OCI-LY3 (cell line): ENCODE measurements around the gene GSTA2.

ENCODE experiments used
- EZH2phosphoT487 ChIP-seq: fragments of 200-600 bp; shearing (Covaris generic); IDR thresholded peaks from 2 replicates; pipeline ENCODE4 v1.6.1; 2018; ENCODE audit warnings: antibody characterized with exemption, mixed run types, low read depth
- TF ChIP-seq, protein P1 (sequence below): fragments of 200-600, 300-600 bp; sonication (generic); IDR thresholded peaks from 2 replicates; pipeline ENCODE4 v1.5.1; 2014; ENCODE audit warnings: antibody characterized with exemption, low read length, low read depth

GRCh38 chr6:52779237-52779636 is 16.0 kb upstream of the GSTA2 start:
- TF ChIP-seq, protein P1, sequence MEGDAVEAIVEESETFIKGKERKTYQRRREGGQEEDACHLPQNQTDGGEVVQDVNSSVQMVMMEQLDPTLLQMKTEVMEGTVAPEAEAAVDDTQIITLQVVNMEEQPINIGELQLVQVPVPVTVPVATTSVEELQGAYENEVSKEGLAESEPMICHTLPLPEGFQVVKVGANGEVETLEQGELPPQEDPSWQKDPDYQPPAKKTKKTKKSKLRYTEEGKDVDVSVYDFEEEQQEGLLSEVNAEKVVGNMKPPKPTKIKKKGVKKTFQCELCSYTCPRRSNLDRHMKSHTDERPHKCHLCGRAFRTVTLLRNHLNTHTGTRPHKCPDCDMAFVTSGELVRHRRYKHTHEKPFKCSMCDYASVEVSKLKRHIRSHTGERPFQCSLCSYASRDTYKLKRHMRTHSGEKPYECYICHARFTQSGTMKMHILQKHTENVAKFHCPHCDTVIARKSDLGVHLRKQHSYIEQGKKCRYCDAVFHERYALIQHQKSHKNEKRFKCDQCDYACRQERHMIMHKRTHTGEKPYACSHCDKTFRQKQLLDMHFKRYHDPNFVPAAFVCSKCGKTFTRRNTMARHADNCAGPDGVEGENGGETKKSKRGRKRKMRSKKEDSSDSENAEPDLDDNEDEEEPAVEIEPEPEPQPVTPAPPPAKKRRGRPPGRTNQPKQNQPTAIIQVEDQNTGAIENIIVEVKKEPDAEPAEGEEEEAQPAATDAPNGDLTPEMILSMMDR, result no peak
- TF ChIP-seq EZH2phosphoT487, result no peak
